Measurements from ENCODE around the gene SCAF8. TPM values are rescaled to one million over a fixed set of nuclear protein-coding genes. Genes with fewer than 3 reads are reported as not detected.
"Not testable (repeated sequence)": the region's sequence is repeated elsewhere in the genome, so short reads cannot be mapped to it uniquely, and the experiment has no call there.

Gene SCAF8, protein sequence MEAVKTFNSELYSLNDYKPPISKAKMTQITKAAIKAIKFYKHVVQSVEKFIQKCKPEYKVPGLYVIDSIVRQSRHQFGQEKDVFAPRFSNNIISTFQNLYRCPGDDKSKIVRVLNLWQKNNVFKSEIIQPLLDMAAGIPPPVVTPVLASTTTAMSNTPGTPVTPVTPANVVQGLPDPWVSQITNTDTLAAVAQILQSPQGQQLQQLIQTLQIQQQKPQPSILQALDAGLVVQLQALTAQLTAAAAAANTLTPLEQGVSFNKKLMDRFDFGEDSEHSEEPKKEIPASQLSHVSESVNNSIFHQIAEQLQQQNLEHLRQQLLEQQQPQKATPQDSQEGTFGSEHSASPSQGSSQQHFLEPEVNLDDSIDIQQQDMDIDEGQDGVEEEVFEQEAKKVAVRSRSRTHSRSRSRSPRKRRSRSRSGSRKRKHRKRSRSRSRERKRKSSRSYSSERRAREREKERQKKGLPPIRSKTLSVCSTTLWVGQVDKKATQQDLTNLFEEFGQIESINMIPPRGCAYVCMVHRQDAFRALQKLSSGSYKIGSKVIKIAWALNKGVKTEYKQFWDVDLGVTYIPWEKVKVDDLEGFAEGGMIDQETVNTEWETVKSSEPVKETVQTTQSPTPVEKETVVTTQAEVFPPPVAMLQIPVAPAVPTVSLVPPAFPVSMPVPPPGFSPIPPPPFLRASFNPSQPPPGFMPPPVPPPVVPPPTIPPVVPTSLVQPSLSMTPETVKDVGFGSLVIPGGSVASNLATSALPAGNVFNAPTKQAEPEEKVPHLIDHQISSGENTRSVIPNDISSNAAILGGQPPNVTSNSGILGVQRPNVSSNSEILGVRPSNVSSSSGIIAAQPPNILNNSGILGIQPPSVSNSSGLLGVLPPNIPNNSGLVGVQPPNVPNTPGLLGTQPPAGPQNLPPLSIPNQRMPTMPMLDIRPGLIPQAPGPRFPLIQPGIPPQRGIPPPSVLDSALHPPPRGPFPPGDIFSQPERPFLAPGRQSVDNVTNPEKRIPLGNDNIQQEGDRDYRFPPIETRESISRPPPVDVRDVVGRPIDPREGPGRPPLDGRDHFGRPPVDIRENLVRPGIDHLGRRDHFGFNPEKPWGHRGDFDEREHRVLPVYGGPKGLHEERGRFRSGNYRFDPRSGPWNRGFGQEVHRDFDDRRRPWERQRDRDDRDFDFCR (N-terminal part only)
- 18.3 and 21.4 TPM in 2 replicates for total RNA-seq (2014; rRNA removed; shearing (Covaris generic))

DNA sequence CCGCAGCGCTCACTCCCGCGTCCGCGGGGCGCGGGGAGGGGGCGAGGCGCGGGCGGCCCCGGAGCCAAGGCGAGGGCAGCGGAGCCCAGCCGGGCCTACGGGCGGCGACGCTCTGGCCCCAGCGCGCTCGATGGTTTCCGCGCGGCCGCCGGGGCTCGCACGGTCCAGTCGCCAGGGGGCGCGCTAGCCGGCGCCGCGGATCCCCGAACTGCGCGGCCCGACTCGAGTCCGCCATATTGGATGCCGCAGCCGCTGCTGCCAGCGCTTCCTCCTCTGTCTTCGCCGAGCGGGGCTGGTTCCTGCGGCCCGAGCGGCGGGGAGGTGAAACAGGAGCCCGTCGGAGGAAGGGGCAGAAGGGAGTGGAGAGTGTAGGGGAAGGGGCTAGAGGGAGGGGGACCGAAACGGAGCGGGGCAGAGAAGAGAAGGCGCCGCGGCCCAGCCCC lies at the start of gene SCAF8:
TSS of gene SCAF8 (plus strand) at position 234 of the 443 bp plus-strand sequence. CDS start 485 bp downstream, outside the sequence.
- DNase-seq (ENCODE audit: low read depth) = peak; percentile 80

DNA sequence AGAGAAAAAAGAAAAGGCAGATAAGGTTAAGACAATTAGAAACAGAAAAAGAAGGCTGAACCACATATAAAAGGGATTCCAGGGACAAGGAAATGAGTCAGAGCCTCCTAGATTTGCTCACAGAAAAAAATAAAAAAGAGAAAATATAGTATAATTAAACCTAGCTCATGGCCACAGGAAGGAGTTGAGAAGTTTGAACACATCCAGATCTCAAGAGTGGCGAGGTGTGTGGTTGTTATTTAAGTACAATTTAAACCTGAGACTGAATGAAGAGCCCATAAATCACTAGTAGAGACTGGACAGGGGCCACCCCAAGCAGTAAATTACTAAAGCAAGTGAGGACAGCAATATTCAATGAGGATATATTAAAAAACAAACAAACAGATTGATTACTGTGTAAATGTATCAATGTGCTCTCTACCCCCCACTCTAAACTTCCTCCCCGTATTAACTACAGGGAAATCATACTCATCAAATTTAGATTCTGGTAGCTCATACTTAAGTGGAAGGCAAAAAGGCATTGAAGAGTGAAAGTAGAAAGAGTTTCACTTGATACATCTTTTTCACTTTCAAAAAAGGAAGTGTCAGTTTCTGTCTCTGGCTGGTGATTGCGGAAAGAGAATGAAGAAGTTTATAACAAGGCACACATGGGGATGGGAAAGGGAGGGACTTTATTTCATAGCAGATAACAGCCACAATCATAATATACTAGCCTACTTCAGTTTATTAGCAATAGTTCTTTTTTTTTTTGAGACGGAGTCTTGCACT lies 49.3 kb upstream of the SCAF8 start:
- DNase-seq (ENCODE audit: low read depth) = peak; percentile 38

DNA sequence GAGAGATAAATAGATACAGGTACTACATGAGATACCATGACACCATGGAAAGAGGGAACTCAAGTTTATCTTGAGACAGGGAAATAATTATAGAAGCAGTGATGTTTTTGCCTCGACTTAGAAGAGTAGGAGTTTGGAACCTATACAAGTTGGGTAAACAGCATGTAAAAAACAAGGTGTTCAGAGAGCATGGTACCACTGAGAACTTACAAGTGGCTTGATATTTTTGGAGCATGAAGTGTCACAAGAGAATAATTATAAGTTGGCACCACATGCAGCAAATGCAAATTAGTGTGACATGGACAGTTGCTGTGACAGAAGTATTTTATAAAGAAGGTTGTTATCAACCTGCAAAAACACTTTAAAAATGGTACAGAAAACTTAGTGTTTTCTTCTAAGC lies 47.1 kb upstream of the SCAF8 start:
- DNase-seq (ENCODE audit: low read depth) = no peak

DNA sequence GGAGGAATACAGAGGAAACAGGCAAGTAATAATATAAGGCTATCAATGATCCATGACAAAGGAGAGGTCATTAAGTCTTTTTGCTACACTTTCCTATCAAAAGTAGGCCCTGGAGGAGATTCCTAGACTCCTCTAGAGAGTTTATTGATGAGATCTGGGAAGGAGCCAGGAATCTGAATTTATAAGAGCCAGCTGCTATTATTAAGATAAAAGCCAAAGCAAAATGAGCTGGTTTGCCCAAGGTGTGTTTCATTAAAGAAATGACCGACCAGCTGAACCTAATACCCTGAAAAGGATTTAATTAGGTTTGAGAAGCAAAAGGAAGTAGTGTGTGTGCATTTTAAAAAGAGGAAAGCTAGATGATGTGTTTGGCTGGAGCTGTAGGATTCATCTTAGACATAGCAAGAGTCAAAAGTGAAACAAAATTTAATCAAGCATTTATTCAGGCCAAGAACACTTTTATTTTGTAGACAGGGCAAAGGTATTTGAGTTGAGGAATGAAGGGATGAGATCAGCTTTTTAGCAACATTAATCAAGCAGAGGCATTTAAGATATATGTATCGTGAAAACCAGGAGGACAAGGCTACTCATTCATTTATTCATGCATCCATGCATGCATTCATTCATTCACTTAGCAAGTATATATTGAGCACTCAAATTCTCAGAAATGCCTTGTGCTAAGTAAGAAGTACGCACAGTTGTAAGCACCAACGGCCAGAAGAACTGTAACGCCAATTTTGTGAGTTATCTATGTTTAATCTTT lies 43.5 kb upstream of the SCAF8 start:
- no peak for DNase-seq (ENCODE audit: low read depth)

DNA sequence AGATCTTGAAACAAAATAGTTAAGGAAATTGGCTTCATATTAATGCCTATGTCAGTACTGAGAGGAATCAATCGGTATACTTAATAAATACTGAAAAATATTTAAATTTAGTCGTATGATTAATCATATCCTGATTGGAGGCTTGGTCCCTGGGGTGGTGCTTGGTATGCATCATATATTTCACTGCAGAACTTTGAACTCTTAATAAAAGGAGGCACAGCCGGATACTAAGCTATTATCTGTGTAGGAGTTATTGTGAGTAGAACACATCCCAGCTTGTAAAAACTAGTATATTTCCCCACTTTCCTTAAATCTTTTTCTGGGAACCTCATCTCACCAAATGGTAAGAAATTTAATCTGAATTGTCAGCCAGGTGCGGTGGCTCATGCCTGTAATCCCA lies 42.4 kb upstream of the SCAF8 start:
- DNase-seq (ENCODE audit: low read depth) = no peak

DNA sequence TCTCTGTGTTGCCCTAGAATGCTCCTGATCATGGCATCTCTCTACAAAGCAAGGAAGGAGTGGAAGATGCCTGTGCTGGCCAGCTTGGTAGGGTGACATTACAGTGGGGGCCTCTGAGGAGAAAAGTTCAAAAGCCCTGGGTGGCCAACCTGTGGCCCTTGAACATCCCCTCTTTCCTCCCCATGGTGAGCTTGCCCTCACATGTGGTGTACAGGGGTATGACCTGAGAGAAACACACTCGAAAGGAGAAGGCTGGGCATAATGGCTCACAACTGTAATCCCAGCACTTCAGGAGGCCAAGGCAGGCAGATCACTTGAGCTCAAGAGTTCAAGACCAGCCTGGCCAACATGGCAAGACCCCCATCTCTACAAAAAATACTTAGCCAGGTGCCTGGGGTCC lies 36.6 kb upstream of the SCAF8 start:
- DNase-seq (ENCODE audit: low read depth) = no peak

DNA sequence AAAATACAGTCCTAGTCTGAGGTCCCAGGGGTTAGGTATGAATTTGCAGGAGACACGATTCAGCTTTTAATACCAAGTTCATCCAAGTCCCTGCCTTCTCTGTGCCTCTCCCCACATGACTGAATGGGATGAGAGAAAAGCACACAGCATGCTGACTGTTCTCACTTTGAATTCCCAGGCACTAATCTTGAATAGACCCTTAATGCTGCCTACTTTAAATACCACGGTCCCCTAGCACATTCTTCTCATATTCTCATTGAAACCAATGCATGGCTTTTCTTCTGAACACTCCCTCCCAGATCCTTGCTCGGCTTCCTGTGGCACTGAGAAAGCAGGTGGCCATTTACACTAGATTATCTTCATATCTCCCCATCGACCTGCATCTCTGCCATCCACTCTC lies 30.1 kb upstream of the SCAF8 start:
- DNase-seq (ENCODE audit: low read depth) = no peak

DNA sequence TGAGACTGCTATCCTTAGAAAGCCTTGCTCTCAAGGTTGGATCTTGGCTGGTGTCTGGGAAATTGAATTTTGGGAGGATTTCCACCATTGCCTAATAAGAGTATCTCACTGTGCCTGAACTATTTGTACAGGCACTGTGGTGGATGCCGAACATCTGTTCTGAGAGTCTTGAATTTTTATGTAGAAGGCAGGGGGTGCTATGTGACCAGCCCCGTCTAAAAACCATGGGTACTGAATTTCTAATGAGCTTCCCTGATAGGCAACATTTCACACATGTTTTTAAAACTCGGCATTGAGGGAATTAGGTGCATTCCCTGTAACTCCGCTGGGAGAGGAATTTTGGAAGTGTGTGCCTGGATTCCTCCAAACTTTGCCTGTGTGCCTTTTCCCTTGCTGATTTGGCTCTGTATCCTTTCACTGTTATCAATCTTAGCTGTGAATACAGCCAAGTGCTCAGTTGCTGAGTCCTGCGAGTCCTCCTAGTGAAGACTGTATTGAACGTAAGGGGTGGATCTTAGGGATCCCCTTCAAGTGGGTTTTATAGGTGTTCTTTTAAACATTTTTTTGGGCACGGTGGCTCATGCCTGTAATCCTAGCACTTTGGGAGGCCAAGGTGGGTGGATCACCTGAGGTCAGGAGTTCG lies 27.6 kb upstream of the SCAF8 start:
- peak; percentile 24 for DNase-seq (ENCODE audit: low read depth)

DNA sequence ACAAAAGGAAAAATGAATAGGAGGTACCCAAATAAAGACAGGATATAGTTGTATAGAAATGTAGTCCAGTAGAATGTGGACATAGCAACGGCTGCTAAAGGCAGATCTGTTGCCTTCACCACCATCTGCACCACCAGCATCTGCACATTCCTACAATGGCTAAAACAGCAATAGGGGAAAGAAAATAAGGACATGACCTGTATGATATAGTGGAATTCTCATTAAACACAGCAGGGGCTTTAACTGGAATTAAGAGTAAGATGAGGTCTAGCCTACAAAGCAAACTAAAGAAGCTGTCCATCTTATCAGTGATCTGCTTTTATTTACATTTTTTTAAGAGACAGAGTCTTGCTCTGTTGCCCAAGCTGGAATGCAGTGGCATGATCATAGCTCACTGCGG lies 26.8 kb upstream of the SCAF8 start:
- DNase-seq (ENCODE audit: low read depth) = no peak

DNA sequence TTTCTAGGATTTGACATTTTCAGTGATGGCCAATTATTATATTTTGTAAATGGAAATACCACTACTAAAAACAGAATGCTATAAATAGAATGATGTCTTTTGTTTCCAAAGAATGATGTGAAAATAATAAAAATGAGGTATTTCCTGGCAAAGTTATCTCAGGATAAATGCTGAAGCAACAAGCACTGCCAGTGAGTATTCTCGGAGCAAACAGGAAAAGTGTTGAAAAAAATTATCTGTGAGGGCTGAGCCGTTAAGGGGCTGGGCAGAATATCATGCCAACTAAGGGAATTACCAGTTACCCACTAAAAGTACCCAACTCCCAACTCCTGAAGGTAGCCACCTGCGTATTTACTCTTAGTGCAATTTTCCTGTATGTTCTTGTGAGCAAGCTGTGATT lies 23.6 kb upstream of the SCAF8 start:
- DNase-seq (ENCODE audit: low read depth) = no peak

DNA sequence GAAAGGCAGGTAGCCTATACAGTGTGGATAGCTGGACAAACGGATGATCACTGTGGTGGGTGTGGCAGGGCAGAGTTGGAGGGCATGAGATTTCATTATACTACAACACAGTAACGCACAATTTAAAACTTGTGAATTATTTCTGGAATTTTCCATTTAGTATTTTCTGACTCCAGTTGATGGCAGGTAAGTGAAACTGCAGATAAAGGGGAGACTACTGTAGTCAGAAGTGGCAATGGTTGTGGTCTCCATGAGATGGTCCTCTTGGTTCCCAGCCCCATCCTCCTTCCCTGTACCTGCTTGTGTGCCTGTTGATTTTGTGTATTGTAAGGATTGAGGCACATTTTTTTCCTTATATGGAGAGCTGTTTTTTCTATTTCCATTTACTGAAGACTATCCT lies 22.5 kb upstream of the SCAF8 start:
- DNase-seq (ENCODE audit: low read depth) = no peak

DNA sequence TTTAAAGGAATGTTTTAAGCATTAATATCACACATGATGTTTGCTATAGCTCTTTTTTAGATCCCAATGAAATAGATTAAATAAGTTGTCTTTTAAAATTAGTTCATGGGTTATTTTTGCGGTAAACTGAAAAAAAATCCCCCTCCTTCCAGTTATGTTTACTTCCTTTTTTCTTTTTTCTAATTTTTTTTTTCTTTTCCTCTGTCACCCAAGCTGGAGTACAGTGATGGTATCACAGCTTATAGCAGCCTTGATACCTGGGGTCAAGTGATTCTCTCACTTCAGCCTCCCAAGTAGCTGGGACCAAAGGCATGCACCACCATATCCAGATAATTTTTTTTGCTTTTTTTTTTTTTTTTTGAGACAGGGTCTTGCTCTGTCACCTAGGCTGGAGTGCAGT lies 17.8 kb upstream of the SCAF8 start:
- DNase-seq (ENCODE audit: low read depth) = no peak

DNA sequence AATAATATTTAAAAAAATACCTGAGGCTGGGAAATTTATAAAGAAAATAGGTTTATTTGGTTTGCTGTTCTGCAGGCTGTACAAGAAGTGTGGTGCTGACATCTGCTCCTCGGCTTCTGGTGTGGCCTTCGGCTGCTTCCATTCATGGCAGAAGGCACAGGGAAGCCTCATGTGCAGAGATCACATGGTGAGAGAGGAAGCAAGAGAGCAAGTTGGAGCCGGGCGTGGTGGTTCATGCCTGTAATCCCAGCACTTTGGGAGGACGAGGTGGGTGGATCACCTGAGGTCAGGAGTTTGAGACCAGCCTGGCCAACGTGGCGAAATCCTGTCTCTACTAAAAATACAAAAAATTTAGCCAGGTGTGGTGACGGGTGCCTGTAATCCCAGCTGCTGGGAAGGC lies 16.9 kb upstream of the SCAF8 start:
- not testable (repeated sequence) for DNase-seq (ENCODE audit: low read depth)

DNA sequence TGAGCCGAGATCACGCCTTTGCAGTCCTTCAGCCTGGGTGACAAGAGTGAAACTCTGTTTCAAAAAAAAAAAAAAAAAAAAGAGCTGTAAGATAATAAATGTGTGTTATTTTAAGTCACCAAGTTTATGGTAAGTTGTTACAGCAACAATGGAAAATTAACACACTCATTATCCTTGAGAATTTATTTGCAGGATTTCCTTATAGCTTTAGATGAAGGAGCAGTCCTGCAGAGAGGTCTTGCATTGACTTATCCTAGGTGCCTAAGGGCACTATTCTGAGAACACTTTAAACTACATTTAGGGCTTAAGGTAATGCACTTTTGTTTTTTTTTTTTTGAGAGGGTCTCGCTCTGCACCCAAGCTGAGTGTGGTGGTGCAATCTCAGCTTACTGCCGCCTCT lies 13.8 kb upstream of the SCAF8 start:
- no peak for DNase-seq (ENCODE audit: low read depth)

DNA sequence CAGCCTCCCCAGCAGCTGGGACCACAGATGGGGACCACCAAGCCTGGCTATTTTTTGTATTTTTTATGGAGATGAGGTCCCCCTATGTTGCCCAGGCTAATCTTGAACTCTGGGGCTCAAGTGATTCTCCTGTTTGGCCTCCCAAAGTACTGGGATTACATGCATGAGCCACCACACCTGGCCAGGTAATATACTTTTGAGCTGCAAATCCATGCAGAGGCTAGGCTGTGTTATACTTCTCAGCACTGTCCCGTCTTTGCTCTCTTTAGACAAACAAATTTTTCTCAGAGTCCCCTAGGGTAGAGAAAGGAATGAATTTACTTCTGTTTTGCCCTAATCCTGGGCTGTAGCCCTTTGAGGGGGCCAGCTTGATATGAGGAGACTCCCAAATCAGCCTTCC lies 13.4 kb upstream of the SCAF8 start:
- DNase-seq (ENCODE audit: low read depth) = no peak

DNA sequence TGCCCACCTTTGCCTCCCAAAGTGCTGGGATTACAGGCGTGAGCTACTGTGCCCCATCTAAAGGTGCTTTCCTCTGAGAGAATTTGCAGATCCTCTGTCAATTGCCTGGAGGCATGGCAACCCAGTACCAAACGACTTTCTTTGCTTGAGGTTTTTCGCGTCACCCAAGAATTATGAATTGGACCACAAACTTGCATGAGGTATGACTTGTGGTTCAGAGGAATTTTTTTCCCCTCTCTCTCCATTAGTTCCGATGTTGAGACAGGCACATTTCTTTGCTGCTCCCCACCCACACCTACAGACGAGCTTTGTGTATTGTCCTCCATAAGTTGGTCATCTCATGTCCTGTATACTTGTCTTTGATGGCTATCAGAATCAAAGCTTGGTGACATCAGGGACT lies 11.8 kb upstream of the SCAF8 start:
- peak; percentile 92 for DNase-seq (ENCODE audit: low read depth)

DNA sequence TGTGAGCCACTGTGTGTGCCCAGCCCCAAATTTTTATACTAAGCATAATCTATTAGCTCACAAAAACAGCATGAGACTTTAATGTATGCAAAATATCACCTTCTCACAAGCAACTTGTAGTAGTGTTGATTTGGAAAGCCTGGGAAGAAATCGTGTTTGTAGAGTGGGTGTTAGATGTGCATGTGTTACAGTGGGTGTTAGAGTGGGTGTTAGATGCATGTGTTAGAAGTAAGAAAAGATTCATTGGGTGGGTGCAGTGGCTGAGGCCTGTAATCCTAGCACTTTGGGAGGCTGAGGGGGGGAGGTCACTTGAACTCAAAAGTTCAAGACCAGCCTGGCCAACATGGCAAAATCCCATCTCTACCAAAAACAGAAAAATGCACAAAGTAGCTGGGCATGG lies 6.3 kb upstream of the SCAF8 start:
- no peak for DNase-seq (ENCODE audit: low read depth)

DNA sequence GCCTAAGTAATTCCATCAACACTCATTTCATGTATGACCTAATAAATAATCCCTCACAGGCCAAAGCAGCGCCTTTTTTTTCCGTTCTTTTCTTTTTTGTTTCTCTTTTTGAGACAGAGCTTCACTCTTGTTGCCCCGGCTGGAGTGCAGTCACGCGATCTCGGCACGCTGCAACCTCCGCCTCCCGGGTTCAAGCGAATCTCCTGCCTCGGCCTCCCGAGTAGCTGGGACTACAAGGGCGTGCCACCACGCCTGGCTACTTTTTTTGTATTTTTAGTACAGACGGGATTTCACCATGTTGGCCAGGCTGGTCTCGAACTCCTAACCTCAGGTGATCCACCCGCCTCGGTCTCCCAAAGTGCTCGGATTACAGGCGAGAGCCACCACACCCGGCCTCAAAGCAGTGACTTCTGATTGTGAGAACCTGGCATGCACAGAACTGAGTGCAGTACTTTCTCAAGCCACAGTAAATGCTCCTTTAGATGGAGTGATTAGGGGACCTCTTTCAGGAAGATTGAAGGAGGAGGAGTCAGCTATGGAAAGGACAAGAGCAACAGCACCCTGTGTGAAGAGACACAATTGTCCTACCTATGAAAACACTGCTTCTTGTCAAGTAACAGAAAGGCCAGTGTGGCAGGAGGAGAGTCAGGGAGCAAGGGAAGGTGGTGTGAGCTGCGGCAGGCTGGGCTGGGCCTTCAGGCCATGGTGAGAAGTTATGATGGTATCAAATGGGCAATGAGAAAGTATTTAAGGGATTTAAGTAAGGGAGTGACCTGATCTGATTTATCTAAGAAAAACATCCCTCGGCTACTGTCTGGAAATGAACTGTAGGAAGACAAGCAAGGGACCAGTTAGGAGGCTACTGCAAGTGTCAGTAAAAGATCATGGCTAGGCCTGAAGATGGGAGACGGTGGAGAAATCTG lies 1.7 kb upstream of the SCAF8 start:
- DNase-seq (ENCODE audit: low read depth) = no peak

DNA sequence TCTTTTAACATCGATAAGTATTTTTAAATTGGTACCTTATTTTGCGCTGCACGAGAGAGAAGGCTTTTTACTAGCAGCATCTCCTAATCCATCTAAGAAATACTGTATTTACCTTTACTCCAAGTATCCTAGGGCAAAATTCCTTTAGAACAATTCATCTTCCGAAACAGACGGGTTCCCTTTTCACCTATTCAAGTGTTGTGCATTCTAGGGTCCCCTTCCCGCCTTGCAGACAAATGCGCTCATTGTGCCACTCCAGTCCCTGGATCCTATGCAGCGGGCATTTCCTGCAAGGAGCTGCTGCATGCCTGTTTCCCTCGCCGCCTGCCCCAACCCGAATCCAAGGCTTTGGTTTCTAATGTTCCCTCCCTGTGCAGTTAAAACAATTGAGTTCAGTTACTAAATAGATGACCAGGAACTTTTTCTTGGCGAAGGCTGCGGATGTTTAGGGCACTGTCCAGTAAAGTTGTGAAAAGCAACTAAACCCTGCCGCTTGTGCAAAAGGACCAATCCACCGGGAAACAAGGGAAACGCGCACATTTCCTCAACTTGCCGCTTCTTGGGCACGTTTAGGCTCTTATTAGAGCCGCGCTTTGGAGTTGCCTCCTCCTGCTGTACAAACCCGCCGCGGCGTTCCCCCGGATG lies 556 bp upstream of the SCAF8 start:
- peak; percentile 54 for DNase-seq (ENCODE audit: low read depth)

Measured in RPMI7951 (cell line).